Coronary artery (tissue), 2 donors: Measurements from ENCODE around the gene KLK15.
"Not testable (repeated sequence)": the region's sequence is repeated elsewhere in the genome, so short reads cannot be mapped to it uniquely, and the experiment has no call there.

Experiments used
- DNase-seq: peaks from one replicate; pipeline ENCODE4 v3.0.0-alpha.2; 2017; ENCODE audit warnings: low spot score
- H3K27ac ChIP-seq, 2 donors: fragments of 200-600 bp; sonication (generic); one replicate each; pipeline ENCODE4 v1.5.1; 2016 to 2019
- H3K4me3 ChIP-seq: fragments of 200-600 bp; sonication (generic); 2 replicates; pipeline ENCODE4 v1.5.1; 2016; ENCODE audit warnings: mild to moderate bottlenecking, moderate library complexity
- TF ChIP-seq, protein P1 (sequence below): fragments of 200-600 bp; sonication (generic); IDR thresholded peaks from one replicate; pipeline ENCODE4 v1.5.1; 2019; ENCODE audit warnings: antibody characterized with exemption

KLK15 gene

DNA sequence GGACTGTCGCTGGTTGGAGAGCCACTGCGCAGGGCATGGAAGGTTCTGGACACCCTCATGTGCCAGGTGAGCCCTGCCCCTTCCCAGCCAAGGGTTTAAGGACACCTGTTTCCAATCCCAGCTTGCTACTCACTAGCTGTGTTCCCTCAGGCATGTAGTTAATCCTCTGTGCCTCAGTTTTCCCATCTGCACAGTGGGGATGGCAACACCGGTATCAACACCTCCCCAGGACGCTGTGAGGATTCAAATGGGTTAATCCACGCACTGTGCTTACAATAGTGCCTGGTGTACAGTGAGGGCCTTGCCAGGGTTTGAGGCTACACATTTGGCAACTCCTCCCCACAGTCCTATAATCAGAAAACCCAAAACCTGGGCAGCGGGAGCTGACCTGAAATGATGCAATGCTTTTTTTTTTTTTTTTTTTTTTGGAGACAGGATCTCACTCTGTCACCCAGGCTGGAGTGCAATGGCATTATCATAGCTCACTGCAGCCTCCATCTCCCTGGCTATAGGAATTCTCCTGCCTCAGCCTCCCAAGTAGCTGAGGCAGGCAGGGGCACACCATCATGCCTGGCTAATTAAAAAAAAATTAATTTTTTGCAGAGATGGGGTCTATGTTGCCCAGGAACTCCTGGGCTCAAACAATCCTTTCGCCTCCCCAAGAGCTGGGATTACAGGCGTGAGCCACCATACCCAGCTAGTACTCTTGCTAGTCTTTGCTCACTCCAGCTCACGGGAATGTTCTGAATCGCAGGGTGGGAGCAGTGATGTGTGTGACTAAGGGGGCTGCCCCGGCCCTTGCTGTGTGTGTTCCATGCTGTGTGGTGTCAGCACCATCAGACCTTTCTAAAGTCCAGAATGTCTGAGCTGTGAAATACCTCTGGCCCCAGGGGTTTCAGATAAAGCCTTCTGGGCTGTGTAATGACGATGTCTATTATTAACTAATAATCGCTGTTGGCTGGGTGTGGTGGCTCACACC lies 40.8 kb downstream of the KLK15 start:
- Histone ChIP-seq H3K27ac (no peak overlapping the region), H3K4me3 (no peak overlapping the region)
- TF ChIP-seq, protein P1, sequence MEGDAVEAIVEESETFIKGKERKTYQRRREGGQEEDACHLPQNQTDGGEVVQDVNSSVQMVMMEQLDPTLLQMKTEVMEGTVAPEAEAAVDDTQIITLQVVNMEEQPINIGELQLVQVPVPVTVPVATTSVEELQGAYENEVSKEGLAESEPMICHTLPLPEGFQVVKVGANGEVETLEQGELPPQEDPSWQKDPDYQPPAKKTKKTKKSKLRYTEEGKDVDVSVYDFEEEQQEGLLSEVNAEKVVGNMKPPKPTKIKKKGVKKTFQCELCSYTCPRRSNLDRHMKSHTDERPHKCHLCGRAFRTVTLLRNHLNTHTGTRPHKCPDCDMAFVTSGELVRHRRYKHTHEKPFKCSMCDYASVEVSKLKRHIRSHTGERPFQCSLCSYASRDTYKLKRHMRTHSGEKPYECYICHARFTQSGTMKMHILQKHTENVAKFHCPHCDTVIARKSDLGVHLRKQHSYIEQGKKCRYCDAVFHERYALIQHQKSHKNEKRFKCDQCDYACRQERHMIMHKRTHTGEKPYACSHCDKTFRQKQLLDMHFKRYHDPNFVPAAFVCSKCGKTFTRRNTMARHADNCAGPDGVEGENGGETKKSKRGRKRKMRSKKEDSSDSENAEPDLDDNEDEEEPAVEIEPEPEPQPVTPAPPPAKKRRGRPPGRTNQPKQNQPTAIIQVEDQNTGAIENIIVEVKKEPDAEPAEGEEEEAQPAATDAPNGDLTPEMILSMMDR: no peak
- DNase-seq: no peak

DNA sequence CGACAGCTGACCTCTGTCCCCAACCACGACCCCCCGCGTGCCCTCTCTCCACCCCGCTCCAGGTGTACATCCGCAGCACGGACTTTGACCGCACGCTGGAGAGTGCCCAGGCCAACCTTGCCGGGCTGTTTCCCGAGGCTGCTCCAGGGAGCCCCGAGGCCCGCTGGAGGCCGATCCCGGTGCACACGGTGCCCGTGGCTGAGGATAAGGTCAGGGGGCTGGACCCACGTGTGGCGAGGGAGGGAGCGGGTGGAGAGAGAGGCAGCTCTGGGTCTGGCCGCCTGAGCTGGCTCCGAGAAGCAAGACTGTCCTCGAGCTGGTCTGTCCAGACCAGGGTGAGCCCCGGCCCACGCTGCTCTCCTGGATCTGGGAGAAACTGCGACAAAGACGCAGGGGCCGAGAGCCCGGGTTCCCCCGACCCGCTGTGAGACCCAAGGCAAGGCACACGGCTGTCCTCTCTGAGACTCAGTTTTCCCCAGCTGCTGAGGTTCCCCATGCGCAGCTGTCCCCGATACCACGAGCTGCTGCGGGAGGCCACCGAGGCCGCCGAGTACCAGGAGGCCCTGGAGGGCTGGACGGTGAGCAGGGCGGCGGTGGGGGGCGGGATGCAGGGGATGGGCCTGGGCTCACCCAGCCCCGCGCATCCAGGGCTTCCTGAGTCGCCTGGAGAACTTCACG lies 41.6 kb downstream of the KLK15 start:
- no peak for DNase-seq
- H3K27ac ChIP-seq: no peak overlapping the region
- TF ChIP-seq, protein P1: no peak
- H3K4me3 ChIP-seq: no peak overlapping the region

DNA sequence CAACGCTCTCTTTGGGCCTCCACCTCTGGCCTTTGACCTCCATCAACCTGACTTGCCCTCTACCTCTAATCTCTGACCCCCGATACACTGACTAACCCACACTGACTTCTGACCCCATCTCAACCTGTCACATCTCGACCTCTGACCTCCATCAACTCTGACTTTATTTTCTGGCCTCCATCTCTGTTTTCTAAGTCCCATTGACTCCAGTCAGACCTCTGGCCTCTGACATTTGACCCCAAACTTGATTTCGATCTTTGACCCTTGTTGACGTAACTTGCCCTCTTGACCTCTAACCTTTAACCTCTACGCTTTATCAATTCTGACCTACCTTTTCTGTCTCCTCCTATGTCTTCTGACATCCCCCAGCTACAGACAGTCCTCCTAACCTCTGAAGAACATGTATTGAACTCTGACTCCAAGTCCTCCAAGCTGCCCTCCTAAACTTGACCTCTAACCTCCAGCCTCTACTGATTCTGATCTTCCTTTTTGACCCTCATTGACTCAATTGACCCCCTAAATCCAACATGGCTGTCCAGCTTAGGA lies 42.4 kb downstream of the KLK15 start:
- Histone ChIP-seq H3K4me3 (no peak overlapping the region), H3K27ac (no peak overlapping the region)
- TF ChIP-seq, protein P1: no peak
- DNase-seq: no peak

DNA sequence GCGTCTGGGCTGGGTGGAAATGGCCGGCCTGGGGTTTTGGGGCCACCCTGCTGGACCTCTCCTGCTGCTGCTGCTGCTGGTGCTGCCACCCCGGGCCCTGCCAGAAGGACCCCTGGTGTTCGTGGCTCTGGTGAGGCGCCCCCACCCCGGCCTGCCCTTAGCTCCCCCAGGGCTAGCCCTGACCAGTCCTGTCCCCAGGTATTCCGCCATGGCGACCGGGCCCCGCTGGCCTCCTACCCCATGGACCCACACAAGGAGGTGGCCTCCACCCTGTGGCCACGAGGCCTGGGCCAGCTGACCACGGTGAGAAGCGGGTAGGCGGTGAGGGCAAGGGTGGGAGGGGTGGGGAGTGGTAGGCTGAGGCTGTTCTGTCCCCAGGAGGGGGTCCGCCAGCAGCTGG lies 43.0 kb downstream of the KLK15 start, which contains the start of gene ACP4:
ACP4 (plus strand) TSS at position 20 of the 400 bp plus-strand sequence; CDS start at position 20, 0 bp downstream.
- no peak within 1 kb of the TSS for H3K27ac ChIP-seq
- no peak for DNase-seq
- TF ChIP-seq, protein P1: no peak
- no peak within 1 kb of the TSS for H3K4me3 ChIP-seq

DNA sequence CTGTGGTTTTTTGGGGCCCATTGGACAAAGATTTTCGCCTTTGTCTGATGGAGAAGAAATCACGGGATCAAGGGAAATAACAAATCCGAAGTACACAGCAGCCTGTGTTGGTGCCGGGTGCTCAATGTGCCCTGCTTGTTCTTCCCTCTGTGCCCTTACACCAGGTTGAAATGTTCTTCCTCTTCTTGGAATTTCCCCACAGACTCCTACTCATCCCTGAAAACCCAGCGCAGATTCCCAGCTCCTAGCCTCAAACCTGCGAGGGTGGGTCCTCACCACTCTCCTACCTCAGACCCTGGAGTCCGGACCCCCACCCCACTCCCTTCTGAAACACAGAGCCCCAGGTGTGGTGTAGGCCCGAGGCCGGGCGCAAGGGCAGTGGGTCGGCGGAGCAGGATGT lies 48.0 kb downstream of the KLK15 start:
- DNase-seq: no peak
- TF ChIP-seq, protein P1: no peak
- Histone ChIP-seq H3K27ac (no peak overlapping the region), H3K4me3 (no peak overlapping the region)

DNA sequence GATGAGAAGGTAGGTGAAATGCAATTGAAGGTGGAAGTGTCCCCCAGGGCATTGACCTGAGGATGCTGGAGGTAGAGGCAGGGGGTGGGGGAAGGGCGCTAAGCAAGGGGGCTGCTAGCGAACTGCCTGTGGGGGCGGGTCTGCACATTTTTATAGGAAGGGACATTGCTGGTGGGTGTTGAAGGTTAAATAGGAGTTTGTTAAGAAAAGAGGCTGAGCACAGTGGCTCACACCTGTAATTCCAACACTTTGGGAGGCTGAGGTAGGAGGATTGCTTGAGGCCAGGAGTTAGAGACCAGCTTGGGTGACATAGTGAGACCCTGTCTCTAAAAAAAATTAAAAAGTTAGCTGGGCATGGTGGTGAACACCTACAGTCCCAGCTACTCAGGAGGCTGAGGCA lies 48.7 kb downstream of the KLK15 start:
- DNase-seq: no peak
- TF ChIP-seq, protein P1: no peak
- Histone ChIP-seq H3K4me3 (no peak overlapping the region), H3K27ac (no peak overlapping the region)

DNA sequence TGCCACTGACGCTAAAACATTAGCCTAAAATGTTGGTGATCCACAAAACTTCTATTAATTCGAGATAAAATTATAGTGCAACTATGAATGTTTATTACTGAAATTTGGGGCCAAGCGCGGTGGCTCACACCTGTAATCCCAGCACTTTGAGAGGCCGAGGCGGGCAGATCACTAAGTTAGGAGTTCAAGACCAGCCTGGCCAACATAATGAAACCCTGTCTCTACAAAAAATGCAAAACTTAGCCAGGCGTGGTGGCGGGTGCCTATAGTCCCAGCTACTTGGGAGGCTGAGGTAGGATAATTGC lies 49.6 kb downstream of the KLK15 start:
- not testable (repeated sequence) for DNase-seq, H3K27ac ChIP-seq, H3K4me3 ChIP-seq
